HuH-7.5 (cell line): ENCODE measurements around the gene FZR1.
"Not testable (repeated sequence)": the region's sequence is repeated elsewhere in the genome, so short reads cannot be mapped to it uniquely, and the experiment has no call there.

Source experiments
- DNase-seq: peaks from one replicate; pipeline ENCODE4 v3.0.0; 2011; ENCODE audit warnings: low spot score

FZR1 gene

DNA sequence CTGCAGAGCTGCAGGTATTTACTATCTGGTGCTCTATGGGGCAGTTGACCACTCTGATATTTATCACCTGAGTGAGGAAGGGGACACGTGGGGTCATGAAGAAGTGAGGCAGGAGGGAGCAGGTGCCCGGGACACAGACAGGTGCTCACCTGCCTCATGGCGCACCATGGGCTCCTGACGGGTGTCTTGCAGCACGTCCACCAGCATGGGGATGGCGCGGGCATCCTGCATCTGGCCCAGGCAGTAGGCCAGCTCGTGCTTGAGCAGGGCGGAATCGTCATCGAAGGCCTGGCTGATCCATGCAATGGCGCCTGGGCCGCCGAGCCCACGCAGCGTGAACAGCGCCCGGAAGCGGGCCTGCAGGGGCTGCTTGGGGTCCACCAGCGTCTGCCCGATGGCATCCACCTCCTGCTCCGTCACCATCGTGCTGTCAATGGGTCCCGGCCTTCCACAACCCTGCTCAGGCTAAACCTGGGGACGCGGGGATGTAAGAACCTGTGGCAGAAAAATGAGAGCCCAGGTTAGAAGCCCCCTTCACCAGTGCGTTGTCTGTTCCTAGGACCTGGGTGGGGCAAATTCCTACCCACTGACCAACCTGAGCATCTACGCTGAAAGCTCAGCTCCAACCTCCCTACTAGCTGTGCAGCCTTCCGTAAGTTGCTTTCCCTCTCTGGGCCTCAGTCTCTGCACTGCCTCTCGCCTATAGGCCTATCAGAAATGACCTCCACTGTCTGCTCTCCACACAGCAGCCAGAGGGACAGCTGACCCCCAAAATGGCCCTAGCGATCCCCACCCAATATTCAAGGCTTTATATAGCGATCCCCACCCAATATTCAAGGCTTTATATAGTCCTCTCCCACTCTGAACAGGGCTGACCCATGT is 9.5 kb upstream of the FZR1 start:
- no peak for DNase-seq

DNA sequence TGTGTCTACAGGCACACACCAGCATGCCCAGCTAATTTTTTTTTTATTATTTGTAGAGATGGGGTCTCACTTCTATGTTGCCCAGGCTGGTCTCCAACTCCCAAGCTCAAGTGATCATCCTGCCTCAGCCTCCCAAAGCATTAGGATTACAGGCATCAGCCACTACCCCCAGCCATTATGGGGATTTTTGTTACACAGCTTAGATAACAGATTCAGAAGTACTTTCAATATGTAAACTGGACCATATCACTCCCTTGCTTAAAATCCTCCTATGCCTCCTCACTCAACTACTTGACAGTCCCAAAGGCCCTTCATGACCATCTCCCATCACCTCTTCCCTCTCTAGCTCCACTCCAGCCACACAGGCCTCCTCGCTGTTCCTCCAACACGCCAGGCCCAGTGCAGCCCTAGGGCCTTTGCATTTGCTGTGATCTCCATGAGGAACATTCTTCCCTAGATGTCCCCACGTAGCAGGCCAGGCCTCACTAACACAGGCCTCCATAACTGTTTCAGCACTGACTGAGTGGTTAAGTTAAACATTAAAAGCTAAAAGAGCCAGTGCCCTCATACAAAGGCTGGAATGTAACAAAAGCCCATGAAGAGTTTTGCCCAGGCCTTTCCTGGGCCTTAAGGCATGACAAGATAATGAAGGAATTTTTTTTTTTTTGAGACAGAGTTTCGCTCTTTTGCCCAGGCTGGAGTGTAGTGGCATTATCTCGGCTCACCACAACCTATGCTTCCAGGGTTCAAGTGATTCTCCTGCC is 8.2 kb upstream of the FZR1 start:
- no peak for DNase-seq

DNA sequence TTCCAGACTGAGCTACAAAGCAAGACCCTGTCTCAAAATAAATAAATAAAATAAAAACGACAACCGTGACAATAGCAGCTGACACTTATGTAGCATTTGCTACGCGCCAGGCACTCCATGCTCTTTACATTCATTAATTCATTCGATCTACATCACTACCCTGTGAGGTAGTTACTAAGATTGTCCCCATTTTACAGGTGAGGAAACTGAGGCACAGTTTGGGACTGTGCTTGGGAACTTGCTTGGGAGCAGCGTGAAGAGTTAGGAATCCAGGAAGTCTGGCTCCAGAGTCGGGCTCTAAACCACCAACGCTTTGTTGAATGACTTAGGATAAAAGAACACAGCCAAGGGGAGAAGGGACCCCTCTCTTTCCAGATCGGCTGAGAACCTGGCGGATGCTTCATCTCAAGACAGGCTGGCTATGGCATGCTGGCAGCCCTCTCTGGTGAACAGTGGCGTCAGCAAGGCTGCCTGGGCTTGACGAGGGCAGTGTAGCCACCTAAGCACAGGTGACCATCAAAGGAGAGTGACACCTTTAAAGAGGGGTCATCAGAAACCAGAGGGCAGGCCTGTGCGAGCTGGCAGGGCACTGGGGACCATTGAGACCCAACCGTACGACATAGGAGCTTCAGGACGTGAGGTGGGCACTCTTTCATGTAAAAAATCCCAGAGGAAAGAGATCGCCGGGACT is 6.2 kb upstream of the FZR1 start:
- no peak for DNase-seq

DNA sequence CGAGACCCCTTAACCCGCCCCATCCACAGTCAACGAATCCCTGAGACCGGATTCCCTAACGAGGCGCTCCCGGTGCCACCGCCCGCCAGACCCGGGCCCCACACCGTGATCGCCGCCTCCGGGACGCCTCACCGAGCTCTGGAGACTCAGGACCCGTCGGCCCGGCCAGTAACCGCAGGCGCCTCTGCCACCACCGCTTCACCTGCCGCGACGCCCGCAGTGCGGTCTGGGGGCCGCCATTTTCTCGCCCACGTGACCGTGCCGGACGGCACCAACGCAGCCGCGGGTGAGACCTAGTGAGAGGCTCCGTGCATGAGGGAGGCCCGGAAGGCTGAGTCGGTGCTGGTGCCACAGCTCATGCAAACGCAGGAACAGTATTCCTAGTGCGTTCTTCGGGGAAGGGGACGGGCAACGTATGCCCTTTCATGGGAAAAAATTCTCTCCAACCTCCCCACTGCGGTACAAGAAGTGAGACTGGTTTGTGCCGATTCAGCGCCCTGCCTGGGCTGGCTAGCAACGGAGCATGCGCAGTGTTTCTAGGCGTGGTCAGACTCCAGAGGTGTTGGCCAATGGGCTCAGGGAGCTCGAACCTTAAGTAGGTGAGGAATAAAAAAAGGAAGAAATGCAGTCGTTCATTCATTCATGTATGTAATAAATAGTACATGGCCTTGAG is 5.5 kb upstream of the FZR1 start, which contains the start of gene DOHH:
Gene DOHH (minus strand): TSS at position 246 of the 673 bp plus-strand sequence. CDS start 3,860 bp downstream, outside the sequence.
- DNase-seq = peak; percentile 100

DNA sequence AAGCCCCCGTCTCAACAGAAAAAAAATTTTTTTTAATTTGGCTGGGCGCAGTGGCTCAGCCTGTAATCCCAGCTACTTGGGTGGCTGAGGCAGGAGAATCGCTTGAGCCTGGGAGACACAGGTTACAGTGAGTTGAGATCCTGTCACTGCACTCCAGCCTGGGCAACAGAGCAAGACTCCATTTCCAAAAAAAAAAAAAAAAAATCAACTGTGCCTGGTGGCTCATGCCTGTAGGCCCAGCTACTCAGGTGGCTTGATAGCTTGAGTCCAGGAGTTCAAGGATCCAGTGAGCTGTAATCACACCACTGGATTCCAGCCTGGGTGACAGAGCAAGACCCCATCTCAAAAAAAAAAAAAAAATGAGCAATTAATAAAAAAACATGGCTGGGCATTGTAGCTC is 4.3 kb upstream of the FZR1 start:
- no peak for DNase-seq

DNA sequence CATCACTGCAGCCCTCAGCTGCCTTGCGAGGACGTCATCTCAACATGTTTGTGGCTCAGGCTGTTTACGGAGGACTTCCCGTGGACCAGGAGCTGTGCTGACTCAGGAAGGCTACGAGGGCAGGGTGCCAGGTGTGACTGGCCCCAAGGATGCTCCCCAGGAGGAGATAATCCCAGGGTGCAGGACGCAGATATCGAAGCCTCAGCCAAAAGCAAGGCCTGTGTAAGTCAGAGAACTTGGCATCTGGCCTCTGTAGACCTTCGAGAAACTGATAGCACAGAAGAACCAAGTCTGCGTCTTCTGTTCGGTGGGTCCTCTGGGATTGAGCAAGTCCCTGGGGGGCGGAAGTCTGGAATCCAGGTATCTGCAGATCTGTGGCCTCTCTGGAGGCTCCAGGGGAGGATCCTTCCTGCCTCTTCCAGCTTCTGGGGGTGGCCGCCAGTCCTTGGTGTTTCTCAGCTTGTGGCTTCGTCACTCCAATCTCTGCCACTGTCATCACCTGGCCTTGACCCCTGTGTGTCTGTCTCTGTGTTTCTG is 3.0 kb upstream of the FZR1 start:
- no peak for DNase-seq

DNA sequence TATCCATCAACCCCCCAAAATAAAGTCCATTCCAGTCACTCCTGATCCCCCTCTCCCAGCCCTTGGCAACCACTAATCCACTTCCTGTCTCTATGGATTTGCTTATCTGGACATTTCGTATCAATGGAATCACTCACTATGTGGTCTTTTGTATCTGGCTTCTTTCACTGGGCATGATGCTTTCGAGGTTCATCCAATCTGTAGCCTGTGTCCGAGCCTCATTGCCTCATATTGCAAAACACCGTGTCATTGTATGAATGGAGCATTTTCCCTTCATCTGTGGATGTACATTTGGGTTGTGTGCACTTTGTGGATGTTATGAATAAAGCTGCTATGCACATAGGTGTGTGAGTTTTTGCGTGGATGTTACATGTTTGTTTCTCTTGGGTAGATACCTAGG is 1.4 kb upstream of the FZR1 start:
- DNase-seq = no peak

- DNase-seq = no peak
Observed at GRCh38 chr19:3506384-3507340, 551 bp downstream of the FZR1 start.

GRCh38 chr19:3507371-3508120 is 1.4 kb downstream of the FZR1 start:
- DNase-seq = no peak

- not testable (repeated sequence) for DNase-seq
Observed at GRCh38 chr19:3508121-3508661, 2.1 kb downstream of the FZR1 start.

GRCh38 chr19:3508771-3509535 is 2.8 kb downstream of the FZR1 start:
- no peak for DNase-seq

DNA sequence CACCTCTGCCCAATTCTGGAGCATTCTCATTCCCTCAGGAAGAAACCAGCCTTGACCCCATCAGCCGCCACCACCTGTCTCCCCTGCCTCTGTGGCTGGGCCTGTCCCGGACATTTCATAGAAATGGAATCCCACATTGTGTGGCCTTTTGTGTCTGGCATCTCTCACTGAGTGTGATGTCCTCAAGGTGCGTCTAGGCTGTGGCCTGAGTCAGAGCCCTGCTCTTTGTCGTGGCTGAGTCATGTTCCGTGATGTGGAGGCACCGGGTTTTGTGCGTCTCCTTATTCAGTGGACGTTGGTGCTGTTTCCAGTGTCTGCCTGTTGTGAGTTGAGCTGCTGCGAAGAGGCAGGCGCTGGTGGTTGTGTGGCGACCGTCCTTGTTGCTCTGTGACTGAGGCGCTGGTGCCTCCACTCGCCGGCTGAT is 3.5 kb downstream of the FZR1 start:
- no peak for DNase-seq

DNA sequence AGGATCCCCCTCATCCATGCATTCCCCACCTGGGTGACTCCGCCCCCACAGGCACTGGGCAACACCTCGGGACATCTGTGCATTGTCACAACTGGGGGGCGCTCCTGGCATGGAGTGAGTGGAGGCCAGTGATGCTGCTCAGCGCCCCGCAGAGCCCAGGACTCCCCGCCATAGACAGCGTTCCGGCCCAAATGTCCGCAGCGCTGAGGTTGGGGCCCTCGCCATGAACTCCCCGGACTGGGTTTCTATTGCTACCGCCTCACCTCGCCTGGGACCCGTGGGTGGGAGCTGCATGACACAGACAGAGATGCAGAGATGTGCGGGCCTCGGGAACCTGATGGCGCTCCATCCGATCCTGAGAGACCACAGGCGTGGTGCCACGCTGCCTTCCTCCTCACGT is 4.6 kb downstream of the FZR1 start:
- DNase-seq = no peak

- no peak for DNase-seq
Observed at GRCh38 chr19:3511506-3512251, 5.6 kb downstream of the FZR1 start.

DNA sequence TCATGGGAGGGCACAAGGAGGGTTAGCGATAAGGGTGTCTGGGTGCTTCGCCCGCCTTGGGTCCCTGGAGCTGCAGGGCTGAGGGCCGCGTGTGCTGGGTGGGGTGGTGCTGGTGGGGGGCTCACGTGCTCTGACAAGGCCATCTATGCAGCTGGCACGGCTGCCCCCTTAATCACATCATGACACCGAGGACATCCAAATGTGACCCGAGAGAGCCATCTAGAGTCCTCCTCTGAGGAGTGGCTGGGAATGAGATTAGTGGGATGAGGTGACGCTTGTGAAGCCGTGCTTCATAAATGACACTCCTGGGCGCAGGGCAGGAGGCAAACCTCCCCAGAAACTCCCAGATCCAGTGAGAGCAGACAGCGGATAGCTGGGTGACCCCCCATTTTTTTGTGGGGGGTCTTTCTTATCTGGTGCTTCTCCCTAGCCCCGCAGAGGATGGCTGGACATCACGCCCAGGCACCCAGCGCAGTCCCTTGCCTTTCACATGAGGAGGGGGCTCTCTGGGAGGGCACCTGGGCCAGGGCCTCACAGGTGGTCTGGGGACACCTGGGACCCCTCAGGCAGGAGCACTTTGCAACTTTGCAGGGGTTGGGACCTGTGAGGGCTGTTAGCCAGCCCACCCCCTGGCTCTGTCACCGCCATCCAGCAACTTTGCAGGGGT is 6.6 kb downstream of the FZR1 start:
- DNase-seq = no peak

DNA sequence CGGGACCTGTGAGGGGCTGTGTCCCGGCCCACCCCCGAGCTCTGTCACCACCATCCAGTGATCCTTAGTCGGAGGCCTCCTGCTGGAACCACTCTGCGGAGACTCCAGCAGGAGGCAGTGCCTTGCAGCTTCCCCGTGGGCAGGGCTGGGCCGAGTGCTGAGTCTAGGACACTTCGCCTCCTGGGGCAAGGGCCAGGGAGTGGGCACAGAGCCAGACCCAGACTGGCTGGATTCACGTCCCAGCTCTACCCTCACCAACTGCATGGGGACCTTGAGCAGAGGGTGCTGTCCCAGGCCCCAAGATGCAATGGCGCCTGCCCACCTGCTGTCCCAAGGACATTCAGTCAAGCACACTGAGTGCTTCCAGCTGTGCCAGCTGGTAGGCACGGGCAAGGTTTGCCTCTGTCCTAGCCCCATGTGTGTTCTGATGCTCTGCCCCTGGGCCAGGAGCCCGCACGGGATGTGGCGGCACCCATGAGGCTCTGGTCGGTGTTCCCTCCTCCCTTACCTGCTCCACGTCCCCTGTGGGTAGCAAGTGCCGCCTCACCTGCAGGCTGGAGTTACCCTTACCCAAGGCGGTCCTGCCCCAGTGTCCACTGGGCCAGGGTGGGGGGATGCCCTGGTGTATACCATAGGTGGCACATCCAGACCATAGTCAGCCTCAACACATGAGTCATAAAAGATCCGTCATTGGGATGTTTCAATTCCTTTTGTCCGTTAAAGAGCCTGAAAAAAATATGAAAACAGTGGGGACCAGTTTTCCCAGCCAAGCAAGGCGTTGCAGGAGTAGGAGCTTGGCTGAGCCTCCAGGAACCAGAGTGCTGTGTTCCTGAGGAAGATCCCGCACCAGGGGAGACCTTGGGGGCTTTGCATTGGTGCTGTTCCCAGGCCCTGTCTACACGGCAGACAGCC is 7.4 kb downstream of the FZR1 start:
- DNase-seq = no peak
